Calu3 (cell line): ENCODE measurements around the gene OTUD6A. TPM values are rescaled to one million over a fixed set of nuclear protein-coding genes. Genes with fewer than 3 reads are reported as not detected.

ENCODE experiments used
- BruUV-seq: library from RNA; stranded (reverse); fragments of 400-500 nt; replicated peaks from 2 replicates; lab custom pipeline; 2021; lab: Mats Ljungman, UMichigan
- CTCF ChIA-PET: fragments of 300-600 bp; sonication (Branson Sonifier 250); formaldehyde crosslinking; loops from one replicate; lab custom pipeline; 2022; ENCODE audit warnings: antibody characterized with exemption; lab: Charles Lee
- DNase-seq: peaks from one replicate; pipeline ENCODE4 v3.0.0; 2022
- H3K27ac Mint-ChIP-seq: one replicate; pipeline ENCODE4 v1.8.0; 2022; ENCODE audit warnings: mixed read lengths; ENCODE audit not compliant: unreplicated experiment
- H3K27me3 Mint-ChIP-seq: one replicate; pipeline ENCODE4 v1.8.0; 2022; ENCODE audit warnings: mixed read lengths; ENCODE audit not compliant: unreplicated experiment
- H3K36me3 Mint-ChIP-seq: one replicate; pipeline ENCODE4 v1.8.0; 2022; ENCODE audit warnings: mild to moderate bottlenecking, moderate library complexity, mixed read lengths; ENCODE audit not compliant: insufficient read depth, unreplicated experiment
- H3K4me1 Mint-ChIP-seq: one replicate; pipeline ENCODE4 v1.8.0; 2022; ENCODE audit warnings: mild to moderate bottlenecking, low read depth, mixed read lengths; ENCODE audit not compliant: unreplicated experiment
- H3K4me3 Mint-ChIP-seq: one replicate; pipeline ENCODE4 v1.8.0; 2022; ENCODE audit warnings: mild to moderate bottlenecking, low read depth, moderate library complexity, mixed read lengths; ENCODE audit not compliant: unreplicated experiment
- H3K9me3 Mint-ChIP-seq: one replicate; pipeline ENCODE4 v1.8.0; 2022; ENCODE audit warnings: low read depth, mixed read lengths; ENCODE audit not compliant: unreplicated experiment
- CTCF ChIP-seq: fragments of 200-600 bp; IDR thresholded peaks from one replicate; pipeline ENCODE4 v1.8.0; 2022; ENCODE audit warnings: antibody characterized with exemption; ENCODE audit not compliant: unreplicated experiment
- intact Hi-C: fragments of 100-400 bp; cut with micrococcal nuclease; formaldehyde crosslinking; loops from one replicate; pipeline ENCODE4 v1.10.0; 2022; ENCODE audit not compliant: unreplicated experiment
- total RNA-seq: library from RNA; stranded (reverse); gene quantifications from 2 replicates; pipeline ENCODE4 v1.2.3, GENCODE V29; 2022

Gene OTUD6A
- total RNA-seq, 1 experiment from 2014 or later, result not detected

GRCh38 chrX:70046978-70047377 is 15.3 kb upstream of the OTUD6A start:
- no peak for TF ChIP-seq CTCF
- Mint-ChIP-seq H3K27ac (no peak overlapping the region), H3K4me1 (peaks cover 48% of the 10 kb centered on the region), H3K27me3 (no peaks in the 10 kb centered on the region), H3K4me3 (no peak overlapping the region), H3K36me3 (no peaks in the 10 kb centered on the region), H3K9me3 (no peaks in the 10 kb centered on the region)
- no peak for DNase-seq
- CTCF ChIA-PET, result interaction anchor here (0.5 to 1.0 kb wide), 2 partner anchors 16 to 92 kb away, joined by 4 to 5 read pairs; no protein-coding TSS in a partner anchor
- intact Hi-C loops, result no loop called here
- no TSS peak for BruUV-seq

- DNase-seq, result no peak
- peaks cover 30% of the 10 kb centered on the region for H3K4me1 Mint-ChIP-seq
- H3K9me3 Mint-ChIP-seq, result no peaks in the 10 kb centered on the region
- no peak overlapping the region for H3K4me3 Mint-ChIP-seq
- no peaks in the 10 kb centered on the region for H3K27me3 Mint-ChIP-seq
- BruUV-seq, result no TSS peak
- intact Hi-C loops, result no loop called here
- TF ChIP-seq CTCF, result no peak
- CTCF ChIA-PET, result no interaction called here
- no peak overlapping the region for H3K27ac Mint-ChIP-seq
- no peaks in the 10 kb centered on the region for H3K36me3 Mint-ChIP-seq
These were observed 12.9 kb upstream of the OTUD6A start for GRCh38 chrX:70049406-70049805.

- Mint-ChIP-seq H3K4me1 (peaks cover 24% of the 10 kb centered on the region), H3K27me3 (no peaks in the 10 kb centered on the region), H3K4me3 (no peak within 1 kb of the TSS), H3K36me3 (no peaks in the 10 kb centered on the region), H3K27ac (no peak within 1 kb of the TSS), H3K9me3 (no peaks in the 10 kb centered on the region)
- DNase-seq, result no peak
- intact Hi-C loops, result no loop called here
- no peak for TF ChIP-seq CTCF
- CTCF ChIA-PET, result no interaction called here
- BruUV-seq, result no TSS peak
These were observed 12.3 kb upstream of the OTUD6A start, which contains the start of gene AWAT2 for GRCh38 chrX:70049925-70050324. TSS of gene AWAT2 (minus strand) at chrX:70049938. CDS start at chrX:70049932, 6 bp downstream.

- H3K36me3 Mint-ChIP-seq, result no peaks in the 10 kb centered on the region
- TF ChIP-seq CTCF, result no peak
- BruUV-seq, result no TSS peak
- H3K4me1 Mint-ChIP-seq, result peaks cover 8% of the 10 kb centered on the region
- no peaks in the 10 kb centered on the region for H3K27me3 Mint-ChIP-seq
- no peaks in the 10 kb centered on the region for H3K9me3 Mint-ChIP-seq
- intact Hi-C loops, result loop anchor here (1.0 kb wide), 1 partner anchor 12 kb away; no protein-coding TSS in a partner anchor
- DNase-seq, result no peak
- H3K4me3 Mint-ChIP-seq, result no peak overlapping the region
- CTCF ChIA-PET, result no interaction called here
- no peak overlapping the region for H3K27ac Mint-ChIP-seq
These were observed 9.2 kb upstream of the OTUD6A start for GRCh38 chrX:70052895-70053615.
